GM12878 (cell line): ENCODE results near the gene HTRA2. TPM values are rescaled to one million over a fixed set of nuclear protein-coding genes. Genes with fewer than 3 reads are reported as not detected.

Experiments used
- ATAC-seq: fragments of 200-7000 bp; cut with Tn5 transposase; 3 replicates; pipeline ENCODE4 v1.9.1; 2020; ENCODE audit warnings: mild to moderate bottlenecking, moderate library complexity
- BruUV-seq: library from RNA; stranded (reverse); fragments of 400-500 nt; replicated peaks from 2 replicates; lab custom pipeline; 2021; lab: Mats Ljungman, UMichigan
- CTCF ChIA-PET: fragments of 300-600 bp; sonication (Branson Sonifier 250); formaldehyde crosslinking; extraction: SDS; loops from one replicate; lab custom pipeline; 2021; ENCODE audit warnings: inconsistent platforms; lab: Yijun Ruan, JAX
- POLR2A ChIA-PET: fragments of 350-600 bp; formaldehyde crosslinking; extraction: SDS; loops from one replicate; lab custom pipeline; 2021; ENCODE audit warnings: inconsistent platforms; lab: Charles Lee
- RAD21 ChIA-PET: fragments of 300-600 bp; sonication (Branson Sonifier 250); formaldehyde crosslinking; loops from one replicate; lab custom pipeline; 2023; ENCODE audit warnings: antibody characterized with exemption; ENCODE audit not compliant: unreplicated experiment; lab: Charles Lee
- SMC1A ChIA-PET: fragments of 300-600 bp; sonication (Branson Sonifier 250); formaldehyde crosslinking; loops from one replicate; lab custom pipeline; 2023; ENCODE audit not compliant: unreplicated experiment, uncharacterized antibody; lab: Charles Lee
- DNase-seq: peaks from one replicate; pipeline ENCODE4 v3.0.0-alpha.2; 2011; ENCODE audit warnings: low read depth, low spot score
- FAIRE-seq: peaks from 3 replicates; lab custom pipeline; 2011; peaks lifted over from hg19 to GRCh38; lab: Jason Lieb, UNC
- H2AFZ ChIP-seq: 2 replicates; pipeline ENCODE4 v1.6.0; 2011; ENCODE audit warnings: low read depth, low read length, control low read depth; ENCODE audit not compliant: control insufficient read depth
- H3K27ac ChIP-seq: 2 replicates; pipeline ENCODE4 v1.5.1; 2011; ENCODE audit warnings: control low read depth; ENCODE audit not compliant: control insufficient read depth, insufficient read depth
- H3K27me3 ChIP-seq, 2 experiments: replicated peaks in 1 of 2; 2 replicates each; pipeline versions ENCODE4 v1.6.0 to v1.6.1; 2011; ENCODE audit warnings: low read length in 1 of 2; ENCODE audit not compliant: control insufficient read depth in 2 of 2, insufficient read depth in 2 of 2
- H3K36me3 ChIP-seq, 2 experiments: 2 replicates each; pipeline ENCODE4 v1.5.1; 2011; ENCODE audit warnings: low read length in 1 of 2; ENCODE audit not compliant: control insufficient read depth in 2 of 2, insufficient read depth in 2 of 2
- H3K4me1 ChIP-seq: 2 replicates; pipeline ENCODE4 v1.6.1; 2011; ENCODE audit warnings: mild to moderate bottlenecking, low read length, moderate library complexity, mixed read lengths; ENCODE audit not compliant: control insufficient read depth, insufficient read depth
- H3K4me2 ChIP-seq: 2 replicates; pipeline ENCODE4 v1.6.0; 2011; ENCODE audit warnings: control low read depth; ENCODE audit not compliant: control insufficient read depth, insufficient read depth
- H3K4me3 ChIP-seq: fragments of 200-600 bp; sonication (generic); 2 replicates; pipeline ENCODE4 v1.5.1; 2016
- H3K79me2 ChIP-seq: 2 replicates; pipeline ENCODE4 v1.6.0; 2011; ENCODE audit warnings: low read length; ENCODE audit not compliant: control insufficient read depth, insufficient read depth
- H3K9ac ChIP-seq: 2 replicates; pipeline ENCODE4 v1.8.0; 2011; ENCODE audit warnings: low read length, control low read depth, mixed read lengths; ENCODE audit not compliant: control insufficient read depth, insufficient read depth
- H3K9me3 ChIP-seq: replicated peaks from 3 replicates; pipeline ENCODE4 v1.5.1; 2011; ENCODE audit warnings: mild to moderate bottlenecking, low read length; ENCODE audit not compliant: control insufficient read depth, insufficient read depth
- H4K20me1 ChIP-seq: 2 replicates; pipeline ENCODE4 v1.6.0; 2011; ENCODE audit not compliant: control insufficient read depth, insufficient read depth
- CHD2 ChIP-seq: IDR thresholded peaks from 2 replicates; pipeline ENCODE4 v1.6.1; 2011; ENCODE audit warnings: low read depth, low read length, improper control_type of control experiment, borderline replicate concordance
- LARP7 ChIP-seq: fragments of 450-650 bp; IDR thresholded peaks from 2 replicates; pipeline ENCODE4 v1.6.1; 2017; ENCODE audit warnings: mild to moderate bottlenecking
- MEF2B ChIP-seq: fragments of 450-650 bp; IDR thresholded peaks from 2 replicates; pipeline ENCODE4 v1.6.1; 2018; ENCODE audit warnings: mild to moderate bottlenecking, moderate library complexity; ENCODE audit not compliant: partially characterized antibody, poor library complexity, severe bottlenecking
- NFXL1 ChIP-seq: fragments of 450-650 bp; IDR thresholded peaks from 2 replicates; pipeline ENCODE4 v1.6.1; 2017; ENCODE audit warnings: antibody characterized with exemption, mild to moderate bottlenecking, borderline replicate concordance
- NR2C1 ChIP-seq: fragments of 450-650 bp; IDR thresholded peaks from 2 replicates; pipeline ENCODE4 v1.6.1; 2017; ENCODE audit warnings: antibody characterized with exemption, mild to moderate bottlenecking, moderate library complexity
- NR2C2 ChIP-seq: IDR thresholded peaks from 2 replicates; pipeline ENCODE4 v1.6.1; 2011; ENCODE audit warnings: borderline replicate concordance, low read depth; ENCODE audit not compliant: control insufficient read depth, insufficient read length
- NR2F1 ChIP-seq: fragments of 450-650 bp; conservative IDR thresholded peaks from 2 replicates; pipeline ENCODE4 v1.6.1; 2017; ENCODE audit warnings: mild to moderate bottlenecking
- POLR2A ChIP-seq: IDR thresholded peaks from 2 replicates; pipeline ENCODE4 v1.6.1; 2011; ENCODE audit warnings: low read depth, mild to moderate bottlenecking, low read length
- USF1 ChIP-seq: IDR thresholded peaks from 2 replicates; pipeline ENCODE4 v1.6.1; 2011; ENCODE audit warnings: borderline replicate concordance, low read depth, mild to moderate bottlenecking, moderate library complexity, mixed read lengths, low read length; ENCODE audit not compliant: insufficient read depth; ENCODE audit errors: extremely low read length
- ZNF24 ChIP-seq: fragments of 450-650 bp; IDR thresholded peaks from 2 replicates; pipeline ENCODE4 v1.6.1; 2017; ENCODE audit warnings: antibody characterized with exemption, mild to moderate bottlenecking
- WGBS: methylation state at CpG from one replicate; pipeline ENCODE4 v1.1.6; 2016; ENCODE audit warnings: low lambda C conversion rate; ENCODE audit not compliant: insufficient replicate concordance, insufficient coverage; ENCODE audit errors: missing lambda C conversion rate; 5-methylcytosine and 5-hydroxymethylcytosine counted together
- in situ Hi-C: fragments of 300-500 bp; cut with MboI; formaldehyde crosslinking; loops from 9 replicates; pipeline ENCODE4 v1.14.3; 2018; ENCODE audit warnings: mixed read lengths
- intact Hi-C: fragments of 100-400 bp; cut with micrococcal nuclease; formaldehyde crosslinking; loops from one replicate; pipeline ENCODE4 v1.14.2; 2022; ENCODE audit not compliant: unreplicated experiment
- polyA plus RNA-seq, 11 experiments: library from polyadenylated mRNA; depleted of rRNA in 4 of 11; unstranded in 6 of 11; stranded (reverse) in 5 of 11; fragments of >200 nt; fragmentation: Nextera tagmentation in 4 of 11; fragmentation: Illumina TruSeq in 1 of 11; extraction: Ambion mirVana in 4 of 11; extraction: Trizol in 1 of 11; gene quantifications; 1 replicate in 1 of 11; 2 replicates in 10 of 11; pipeline versions ENCODE4 v1.2.1 to v1.2.3, GENCODE V29; 2011 to 2016; ENCODE audit warnings: inconsistent platforms in 2 of 11, missing spikeins in 2 of 11, low read depth in 1 of 11
- total RNA-seq, 4 experiments: library from RNA; depleted of rRNA in 3 of 4; stranded (reverse); fragments of >200 nt in 3 of 4; fragmentation: Illumina TruSeq in 1 of 4; extraction: Trizol in 1 of 4; gene quantifications; 2 replicates each; pipeline versions ENCODE4 v1.2.1 to v1.2.3, GENCODE V29; 2013 to 2021

Gene HTRA2
- total and polyA plus RNA-seq, 10 of the 15 experiments (the other 5 are each of a cell fraction or from before 2014, with no cell fraction given): 42.3 to 73.9 (median 54.6) TPM

DNA sequence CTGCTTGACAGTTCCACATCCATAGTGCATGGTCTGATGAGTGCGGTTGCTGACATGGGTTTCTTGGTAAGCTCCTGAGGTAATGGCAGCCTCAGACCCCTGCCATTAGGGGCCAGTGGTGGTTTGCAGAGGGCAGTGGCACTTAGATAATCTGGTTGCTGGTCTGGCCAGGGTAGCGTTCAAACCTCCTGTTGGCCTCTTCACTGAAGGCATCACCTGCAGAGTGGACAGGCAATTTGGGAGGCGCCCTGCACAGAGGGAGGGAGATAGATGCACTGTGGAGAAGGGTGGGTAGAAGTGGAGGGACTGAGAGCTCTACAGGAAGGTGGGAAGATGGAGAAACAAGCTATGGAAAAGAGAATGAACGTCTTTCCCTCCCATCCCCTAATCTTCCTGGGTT is 3.7 kb downstream of the HTRA2 start:
- DNase-seq (no peak), FAIRE-seq (no peak)
- intact Hi-C loops: no loop called here
- Histone ChIP-seq H3K4me1 (peaks cover 16% of the 10 kb centered on the region), H3K4me2 (no peak overlapping the region), H4K20me1 (no peaks in the 10 kb centered on the region), H3K36me3 (peaks cover 8 to 26% of the 10 kb centered on the region in 2 experiments), H3K9ac (no peak overlapping the region), H3K79me2 (peaks cover 37% of the 10 kb centered on the region), H3K9me3 (no peaks in the 10 kb centered on the region)
- in situ Hi-C loops: no loop called here
- CTCF ChIA-PET: interaction anchor here (1.2 to 10.4 kb wide), 7 partner anchors 13 to 283 kb away, joined by 3 to 226 read pairs (median 56); partner anchors contain the start of genes CCDC142, PCGF1 and TTC31
- BruUV-seq: no TSS peak
- RAD21 ChIA-PET: interaction anchor here (0.7 to 5.1 kb wide), 7 partner anchors 11 to 55 kb away, joined by 3 to 49 read pairs (median 3); partner anchors contain the start of gene PCGF1
- SMC1A ChIA-PET: interaction anchor here (1.5 to 9.9 kb wide), 9 partner anchors 13 to 79 kb away, joined by 4 to 208 read pairs (median 30); partner anchors contain the start of genes INO80B and PCGF1
- TF ChIP-seq ZNF24: no peak
- TF ChIP-seq POLR2A: peak; percentile 9; the same call in 1 of the 2 replicates
- no peak for TF ChIP-seq CHD2
- TF ChIP-seq, all 136 proteins: peak for 1
- Histone ChIP-seq H3K4me3 (no peak overlapping the region), H3K27me3 (no peaks in the 10 kb centered on the region), H2AFZ (no peak overlapping the region), H3K27ac (no peak overlapping the region)
- ATAC-seq: no peak
- 75% methylated on average over 4 of the region's 4 CpGs for WGBS
- POLR2A ChIA-PET: interaction anchor here (0.5 to 5.4 kb wide), 7 partner anchors 11 to 75 kb away, joined by 3 to 66 read pairs (median 4); partner anchors contain the start of gene WBP1

GRCh38 chr2:74534411-74534810 is 4.7 kb downstream of the HTRA2 start:
- ATAC-seq: no peak
- no peaks in the 10 kb centered on the region for H3K9me3 ChIP-seq
- POLR2A ChIA-PET: no interaction called here
- H3K4me3 ChIP-seq: no peak overlapping the region
- no peak for FAIRE-seq
- intact Hi-C loops (no loop called here), in situ Hi-C loops (no loop called here)
- no peak overlapping the region for H3K27ac ChIP-seq
- no peak for TF ChIP-seq NR2C2
- 0 out of 2 replicates have a peak, but pooled peaks have one; percentile 31 for TF ChIP-seq POLR2A
- no peak for TF ChIP-seq LARP7
- no peak for TF ChIP-seq USF1
- no peak for TF ChIP-seq NR2C1
- no peak for TF ChIP-seq MEF2B
- no peak for TF ChIP-seq NFXL1
- no peak for TF ChIP-seq NR2F1
- CTCF ChIA-PET: interaction anchor here (6.3 to 10.4 kb wide), 4 partner anchors 12 to 52 kb away, joined by 56 to 226 read pairs (median 116); partner anchors contain the start of genes CCDC142, PCGF1 and TTC31
- H3K79me2 ChIP-seq: peaks cover 27% of the 10 kb centered on the region
- RAD21 ChIA-PET: interaction anchor here (1.3 kb wide), 1 partner anchor 54 kb away, joined by 3 read pairs; no protein-coding TSS in a partner anchor
- 87% methylated on average over 12 of the region's 12 CpGs for WGBS
- no peak overlapping the region for H2AFZ ChIP-seq
- no peak for DNase-seq
- peaks cover 25% of the 10 kb centered on the region for H3K4me1 ChIP-seq
- no TSS peak for BruUV-seq
- no peaks in the 10 kb centered on the region for H3K27me3 ChIP-seq
- H3K4me2 ChIP-seq: no peak overlapping the region
- H3K36me3 ChIP-seq: peaks cover 8 to 26% of the 10 kb centered on the region in 2 experiments
- no peaks in the 10 kb centered on the region for H4K20me1 ChIP-seq
- SMC1A ChIA-PET: interaction anchor here (5.4 to 9.9 kb wide), 2 partner anchors 12 to 52 kb away, joined by 45 to 208 read pairs; no protein-coding TSS in a partner anchor
- H3K9ac ChIP-seq: no peak overlapping the region
